ENCODE results near the gene ARID4B.

DNA sequence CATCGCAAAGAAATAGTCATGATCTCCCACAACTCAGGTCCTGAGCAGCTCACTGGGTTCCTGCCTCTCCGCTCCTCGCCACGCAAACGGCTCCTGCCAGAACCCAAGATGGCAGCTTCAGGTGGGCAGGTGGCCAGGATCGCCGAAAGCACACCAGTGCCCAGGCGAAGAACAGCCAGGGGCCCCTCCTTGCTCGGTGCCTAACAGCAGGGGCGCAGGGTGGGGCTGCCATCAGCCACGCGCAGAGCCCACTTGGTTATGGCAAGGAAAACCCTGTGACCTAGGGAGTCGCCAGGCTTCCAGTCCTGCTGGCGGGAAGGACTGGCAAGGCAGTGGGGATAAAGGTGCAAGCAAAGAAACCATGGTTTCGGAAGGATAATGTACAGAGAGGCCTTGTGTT is 47.5 kb downstream of the ARID4B start:
- TF ChIP-seq, protein P1, sequence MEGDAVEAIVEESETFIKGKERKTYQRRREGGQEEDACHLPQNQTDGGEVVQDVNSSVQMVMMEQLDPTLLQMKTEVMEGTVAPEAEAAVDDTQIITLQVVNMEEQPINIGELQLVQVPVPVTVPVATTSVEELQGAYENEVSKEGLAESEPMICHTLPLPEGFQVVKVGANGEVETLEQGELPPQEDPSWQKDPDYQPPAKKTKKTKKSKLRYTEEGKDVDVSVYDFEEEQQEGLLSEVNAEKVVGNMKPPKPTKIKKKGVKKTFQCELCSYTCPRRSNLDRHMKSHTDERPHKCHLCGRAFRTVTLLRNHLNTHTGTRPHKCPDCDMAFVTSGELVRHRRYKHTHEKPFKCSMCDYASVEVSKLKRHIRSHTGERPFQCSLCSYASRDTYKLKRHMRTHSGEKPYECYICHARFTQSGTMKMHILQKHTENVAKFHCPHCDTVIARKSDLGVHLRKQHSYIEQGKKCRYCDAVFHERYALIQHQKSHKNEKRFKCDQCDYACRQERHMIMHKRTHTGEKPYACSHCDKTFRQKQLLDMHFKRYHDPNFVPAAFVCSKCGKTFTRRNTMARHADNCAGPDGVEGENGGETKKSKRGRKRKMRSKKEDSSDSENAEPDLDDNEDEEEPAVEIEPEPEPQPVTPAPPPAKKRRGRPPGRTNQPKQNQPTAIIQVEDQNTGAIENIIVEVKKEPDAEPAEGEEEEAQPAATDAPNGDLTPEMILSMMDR (IDR thresholded peaks at IDR 0.05; ENCODE audit: insufficient read depth, low read length, poor library complexity, severe bottlenecking): no peak
- TF ChIP-seq EZH2phosphoT487 (conservative IDR thresholded peaks at IDR 0.05; ENCODE audit: low read length): no peak
